Measurements from ENCODE around the gene VPS37B.
A peak's percentile ranks its signal among the peaks of the same experiment; 100 is the strongest.

The VPS37B gene

DNA sequence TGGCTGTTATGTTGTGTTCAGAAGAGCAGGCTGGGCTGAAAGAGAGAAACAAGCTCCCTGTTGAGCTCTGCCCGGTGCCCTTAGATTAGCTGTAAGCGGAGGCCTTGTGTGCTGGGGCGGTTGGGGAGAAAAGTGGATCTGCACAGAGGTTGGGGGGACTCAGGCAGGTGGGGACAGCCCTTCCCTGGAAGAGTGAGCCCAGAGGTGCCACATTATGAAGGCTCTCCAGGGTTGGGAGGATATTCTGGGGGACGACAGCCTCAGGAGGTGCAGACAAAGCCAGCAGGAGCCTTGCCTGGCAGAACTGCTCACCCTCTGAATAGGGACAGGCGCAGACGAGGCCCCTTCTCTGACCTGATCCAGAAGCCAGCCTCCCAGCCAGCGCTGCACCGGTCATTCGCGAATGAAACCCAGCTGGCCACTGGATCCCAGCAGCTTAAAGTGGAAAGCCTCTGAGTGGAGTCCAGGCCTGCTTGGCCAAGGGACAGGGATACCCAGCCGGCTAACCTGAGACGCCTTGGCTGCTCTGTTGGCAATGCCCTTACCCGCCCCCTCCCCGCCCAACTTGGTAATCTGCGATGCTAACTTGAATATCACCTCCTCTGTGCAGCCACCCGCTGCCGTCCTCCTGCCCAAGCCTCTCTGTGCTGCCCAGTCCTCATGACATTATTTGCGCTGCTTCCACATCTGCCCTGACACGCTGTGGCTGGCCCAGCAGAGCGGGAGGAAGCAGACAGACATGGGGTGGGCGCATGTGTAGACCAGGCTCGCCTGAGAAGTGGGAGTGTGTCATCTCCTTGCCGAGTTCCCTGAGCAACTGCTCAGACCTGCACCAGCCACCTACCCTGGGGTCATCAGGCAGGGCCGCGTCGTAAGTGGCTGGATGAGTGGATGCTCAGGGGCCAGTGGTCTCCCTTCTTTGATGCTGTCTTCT, 55.1 kb downstream of the VPS37B start:
- no peak for DNase-seq (ENCODE audit: low read depth, low spot score)

DNA sequence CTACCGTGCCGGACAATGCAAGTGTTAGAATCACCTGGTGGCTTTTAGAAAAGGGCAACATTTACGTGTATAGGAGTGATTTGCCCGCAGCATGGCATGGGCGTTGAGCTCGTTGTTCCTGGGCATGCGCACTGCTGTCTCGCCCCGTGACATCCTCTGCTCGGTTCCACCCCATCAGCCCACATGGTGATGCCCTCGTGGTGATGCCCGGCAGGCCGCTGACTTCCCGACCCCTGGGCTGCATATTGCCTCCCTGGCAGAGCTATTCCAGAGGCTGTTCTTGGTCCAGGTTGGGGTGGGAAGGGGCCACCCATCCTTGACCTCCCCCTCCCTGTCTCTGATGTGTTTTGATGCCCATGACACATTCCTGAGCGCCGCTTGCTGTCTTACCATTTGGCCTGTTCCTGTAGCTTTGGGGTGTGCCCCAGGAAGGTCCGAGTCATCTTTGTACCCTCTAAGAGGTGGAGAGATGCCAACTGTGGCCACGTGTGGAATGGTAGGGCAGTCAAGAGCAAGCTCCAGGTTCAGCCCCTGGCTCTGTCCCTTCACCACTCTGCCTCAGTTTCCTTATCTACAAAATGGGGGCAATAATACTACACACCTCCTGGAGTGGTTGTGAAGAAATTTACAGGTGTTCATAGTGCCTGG, 55.9 kb downstream of the VPS37B start:
- DNase-seq (ENCODE audit: low read depth, low spot score), result no peak

DNA sequence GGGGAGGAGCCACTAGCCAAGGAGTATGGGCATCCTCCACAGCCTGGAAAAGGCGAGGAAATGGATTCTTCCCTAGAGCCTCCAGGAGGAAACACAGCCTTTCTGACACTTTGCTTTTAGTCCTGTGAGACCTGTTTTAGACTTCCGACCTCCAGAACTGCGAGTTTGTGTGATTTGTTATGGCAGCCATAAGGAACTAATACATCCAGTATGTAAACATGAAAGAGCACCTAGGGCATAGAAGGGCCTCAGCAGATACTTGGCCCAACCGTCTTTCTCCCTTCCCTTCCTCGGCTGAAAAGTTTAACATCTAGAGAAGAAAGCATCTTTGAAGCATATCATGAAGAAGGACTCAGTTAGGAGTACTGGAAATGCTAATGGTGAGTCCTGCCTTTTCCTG, 57.1 kb downstream of the VPS37B start:
- DNase-seq (ENCODE audit: low read depth, low spot score), result no peak

DNA sequence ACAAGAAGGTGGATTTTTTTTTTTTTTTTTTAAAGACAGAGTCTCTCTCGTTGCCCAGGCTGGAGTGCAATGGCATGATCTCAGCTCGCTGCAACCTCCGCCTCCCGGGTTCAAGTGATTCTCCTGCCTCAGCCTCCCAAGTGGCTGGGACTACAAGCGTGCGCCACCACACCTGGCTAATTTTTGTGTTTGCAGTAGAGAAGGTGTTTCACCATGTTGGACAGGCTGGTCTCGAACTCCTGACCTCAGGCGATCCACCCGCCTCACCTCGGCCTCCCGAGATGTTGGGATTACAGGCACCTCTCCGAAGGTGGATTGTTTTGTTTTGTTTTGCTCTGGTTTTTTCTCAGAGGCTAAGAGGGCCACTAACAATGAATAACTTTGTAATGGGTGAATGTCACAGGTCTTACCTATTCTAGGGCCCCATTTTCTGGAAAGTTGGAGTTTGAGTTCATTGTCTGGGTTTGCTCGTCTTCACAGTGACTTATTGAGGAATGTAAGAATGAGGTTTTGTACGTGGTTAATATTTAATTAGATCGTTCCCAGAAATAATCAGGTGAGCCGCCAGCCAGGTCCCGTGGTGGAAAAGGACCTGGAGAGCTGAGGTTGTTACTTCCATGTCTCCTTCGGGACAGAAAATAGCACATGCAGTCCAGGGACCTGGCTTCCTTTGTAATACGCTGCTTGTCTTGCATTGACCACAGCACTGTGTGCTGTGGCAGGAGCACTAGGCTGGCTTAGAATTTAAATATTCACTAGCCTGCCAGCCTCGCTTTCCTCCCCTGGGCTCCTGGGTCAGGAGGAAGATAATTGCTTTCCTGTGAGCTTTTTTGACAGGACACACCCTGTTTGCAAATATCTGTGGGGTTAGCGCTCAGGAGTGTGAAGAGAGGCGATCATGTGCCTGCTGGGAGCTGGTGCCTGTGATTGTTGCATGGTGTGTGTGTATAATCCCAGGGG, 58.3 kb downstream of the VPS37B start:
- DNase-seq (ENCODE audit: low read depth, low spot score), result no peak

DNA sequence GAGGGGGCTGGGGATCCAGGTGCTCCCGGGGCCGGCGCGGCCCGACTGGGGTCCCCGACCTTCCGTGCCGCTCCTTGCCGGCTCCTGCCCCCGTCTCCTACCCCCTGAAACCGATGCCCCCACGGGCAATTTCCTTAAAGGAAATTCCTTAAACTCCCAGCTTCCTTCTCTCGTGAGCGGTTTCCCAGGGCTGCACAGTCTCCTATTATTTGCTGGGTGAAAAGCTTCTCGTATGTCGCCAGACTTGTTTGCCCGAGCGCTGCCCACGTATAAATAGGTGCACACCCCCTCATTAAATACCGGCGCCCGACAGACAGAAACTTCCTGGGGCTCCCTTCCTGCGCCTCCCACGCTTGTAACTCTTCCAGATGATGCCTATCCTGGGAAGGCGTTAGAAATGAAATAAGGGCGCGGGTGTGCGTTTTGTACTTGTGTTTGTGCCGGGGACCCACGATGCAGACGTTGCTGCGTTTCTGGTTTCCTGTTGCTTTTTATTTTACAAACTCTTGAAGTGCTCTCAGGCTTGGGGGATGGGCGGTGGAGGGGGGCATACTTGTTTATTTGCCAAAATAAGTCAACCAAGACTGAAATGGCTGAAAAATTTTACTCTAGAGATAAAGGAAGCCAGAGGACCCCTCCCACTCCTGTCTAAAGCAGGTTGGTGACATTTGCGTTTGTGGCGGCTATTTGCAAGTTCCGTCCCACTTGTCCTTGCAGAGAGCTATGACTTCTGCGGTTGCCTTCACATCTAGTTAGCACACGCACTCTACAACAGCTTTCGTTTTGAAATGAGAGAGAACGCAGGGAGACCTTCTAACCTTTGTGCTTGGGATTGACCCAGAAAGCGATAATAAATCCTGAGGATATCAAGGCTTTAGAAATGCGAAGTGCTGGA, 59.6 kb downstream of the VPS37B start:
- DNase-seq (ENCODE audit: low read depth, low spot score), result no peak

DNA sequence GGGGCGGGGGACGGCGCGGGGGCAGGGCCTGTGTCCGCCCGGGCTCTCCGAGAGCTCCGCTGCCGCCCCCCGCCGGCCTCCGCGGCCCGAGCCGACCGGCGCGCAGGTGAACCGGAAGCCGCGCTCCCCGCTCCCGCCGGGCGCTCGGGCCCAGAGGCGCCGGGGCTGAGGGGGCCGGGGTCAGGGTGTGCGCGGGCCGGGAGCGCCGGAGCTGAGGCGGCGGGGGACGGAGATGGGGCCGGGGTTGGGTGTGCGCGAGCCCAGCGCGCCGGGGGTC, 60.2 kb downstream of the VPS37B start:
- DNase-seq (ENCODE audit: low read depth, low spot score), result no peak

DNA sequence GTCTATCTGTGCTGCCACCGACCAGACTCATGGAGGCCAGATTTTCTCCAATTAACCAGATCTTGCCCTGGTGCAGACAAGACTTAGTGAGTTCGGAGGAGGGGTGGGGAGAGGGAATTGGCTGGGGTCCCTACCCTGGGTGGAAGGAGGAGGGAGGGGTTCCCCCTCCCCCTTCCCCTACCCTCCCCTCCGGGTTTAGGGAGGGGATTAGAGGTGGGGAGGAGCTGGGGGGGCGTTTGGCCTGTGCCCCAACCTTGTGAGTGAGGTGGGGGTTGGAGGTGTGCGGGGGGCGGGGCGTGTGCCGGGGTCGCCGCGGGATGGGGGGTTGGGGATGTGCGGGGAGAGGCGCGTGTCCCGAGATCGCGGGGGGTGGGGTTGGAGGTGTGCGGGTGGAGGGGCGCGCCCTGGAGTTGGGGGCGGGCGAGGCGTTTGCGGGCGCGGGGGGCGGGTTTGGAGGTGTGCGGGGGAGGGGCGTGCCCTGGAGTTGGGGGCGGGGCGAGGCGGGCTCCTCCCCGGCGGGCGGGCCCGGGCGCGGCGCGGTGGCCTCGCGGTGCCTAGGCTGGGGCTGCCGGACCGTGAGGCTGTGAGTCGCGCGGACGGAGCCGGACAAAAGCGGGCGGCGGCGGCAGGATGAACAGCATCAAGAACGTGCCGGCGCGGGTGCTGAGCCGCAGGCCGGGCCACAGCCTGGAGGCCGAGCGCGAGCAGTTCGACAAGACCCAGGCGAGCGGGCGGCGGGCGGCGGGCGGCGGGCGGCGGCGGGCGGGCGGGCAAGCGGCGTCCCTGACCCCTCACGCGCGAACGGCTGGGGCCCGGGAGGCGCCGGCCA, 60.8 kb downstream of the VPS37B start, which contains the start of gene HIP1R:
Gene HIP1R (plus strand): TSS at position 537 of the 829 bp plus-strand sequence. CDS start 94 bp downstream, at position 631.
- DNase-seq (ENCODE audit: low read depth, low spot score), result peak; percentile 17

DNA sequence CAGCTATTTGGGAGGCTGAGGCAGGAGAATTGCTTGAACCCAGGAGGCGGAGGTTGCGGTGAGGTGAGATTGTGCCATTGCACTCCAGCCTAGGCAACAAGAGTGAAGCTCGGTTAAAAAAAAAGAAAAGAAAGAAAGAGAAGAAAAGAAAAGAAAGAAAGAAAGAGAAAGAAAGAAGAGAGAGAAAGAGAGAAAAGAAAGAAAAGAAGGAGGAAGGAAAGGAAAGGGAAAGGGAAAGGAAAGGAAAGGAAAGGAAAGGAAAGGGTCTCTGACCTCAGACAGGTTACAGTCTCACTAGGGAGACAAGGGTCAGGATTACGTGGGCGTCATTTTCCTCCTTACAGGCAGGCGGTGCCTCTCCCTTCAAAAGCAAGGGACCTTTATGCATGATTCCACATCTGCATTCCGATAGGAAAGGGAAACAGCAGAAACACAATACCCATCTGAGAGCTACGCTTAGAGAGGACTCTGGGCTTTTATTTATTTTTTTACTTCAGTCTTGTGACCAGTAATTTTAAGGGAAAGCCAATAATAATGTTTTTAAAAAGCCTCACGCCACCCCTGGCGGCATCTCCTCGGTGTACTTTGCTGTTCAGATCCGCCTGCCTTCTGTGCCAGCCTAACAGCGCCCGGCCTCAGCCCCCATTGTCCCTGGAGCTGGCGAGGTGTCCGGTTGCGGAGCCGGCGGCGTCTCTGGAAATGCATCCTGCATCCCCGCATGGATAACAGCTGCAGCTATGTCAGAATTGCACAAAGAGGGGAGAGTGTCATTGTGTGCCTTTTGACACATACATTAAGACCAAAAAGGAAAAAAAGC, 61.6 kb downstream of the VPS37B start:
- peak; percentile 25 for DNase-seq (ENCODE audit: low read depth, low spot score)

DNA sequence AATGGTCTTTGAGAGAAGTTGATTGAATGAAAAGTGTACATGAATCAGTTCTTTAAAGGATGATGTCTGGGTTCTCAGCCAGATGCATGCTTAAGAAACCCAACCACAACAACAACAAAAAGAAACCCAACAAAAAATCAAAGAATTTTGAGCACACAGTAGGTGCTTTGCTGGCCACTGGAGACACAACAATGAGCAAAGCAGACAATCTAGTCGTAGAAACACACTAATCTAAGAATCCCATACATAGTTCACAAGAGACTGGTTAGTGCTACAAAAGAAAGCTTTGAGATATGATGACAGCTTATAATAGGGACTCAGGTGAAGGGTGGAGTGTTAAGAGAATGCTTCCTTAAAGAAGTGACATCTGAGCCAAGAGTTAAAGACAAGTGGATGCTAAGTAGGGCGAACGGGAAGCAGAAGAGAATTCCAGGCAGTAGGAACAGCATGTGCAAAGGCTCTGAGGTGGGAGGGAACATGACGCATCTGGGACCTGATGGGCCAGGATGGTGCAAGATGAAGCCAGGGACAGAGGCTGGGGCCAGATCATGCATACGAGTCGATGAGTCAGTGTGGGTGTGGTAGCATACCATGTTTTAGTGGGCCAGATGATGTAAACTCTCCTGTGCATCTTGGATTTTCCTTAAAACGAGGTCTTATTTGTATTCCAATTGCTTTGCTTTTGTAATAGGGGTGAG, 65.3 kb downstream of the VPS37B start:
- no peak for DNase-seq (ENCODE audit: low read depth, low spot score)

DNA sequence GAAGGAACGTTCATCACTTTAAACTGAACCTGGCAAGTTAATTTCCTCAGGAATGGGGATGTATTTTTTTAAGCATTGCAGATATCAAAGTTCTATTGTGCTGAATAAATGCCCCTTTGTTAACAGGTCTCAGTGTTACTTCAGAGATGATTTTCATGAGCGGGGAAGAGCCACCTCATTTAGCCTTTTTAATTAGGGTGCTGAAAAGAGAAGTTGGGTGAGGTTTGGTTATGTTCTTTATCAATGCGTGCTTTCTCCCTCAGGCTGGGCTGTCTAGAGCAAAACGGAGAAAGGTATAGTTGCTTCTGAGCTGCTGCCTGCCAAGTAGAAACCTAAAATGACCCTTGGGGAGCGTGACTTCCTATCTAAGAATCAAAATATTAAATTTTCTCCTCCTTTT, 68.7 kb downstream of the VPS37B start:
- no peak for DNase-seq (ENCODE audit: low read depth, low spot score)

DNA sequence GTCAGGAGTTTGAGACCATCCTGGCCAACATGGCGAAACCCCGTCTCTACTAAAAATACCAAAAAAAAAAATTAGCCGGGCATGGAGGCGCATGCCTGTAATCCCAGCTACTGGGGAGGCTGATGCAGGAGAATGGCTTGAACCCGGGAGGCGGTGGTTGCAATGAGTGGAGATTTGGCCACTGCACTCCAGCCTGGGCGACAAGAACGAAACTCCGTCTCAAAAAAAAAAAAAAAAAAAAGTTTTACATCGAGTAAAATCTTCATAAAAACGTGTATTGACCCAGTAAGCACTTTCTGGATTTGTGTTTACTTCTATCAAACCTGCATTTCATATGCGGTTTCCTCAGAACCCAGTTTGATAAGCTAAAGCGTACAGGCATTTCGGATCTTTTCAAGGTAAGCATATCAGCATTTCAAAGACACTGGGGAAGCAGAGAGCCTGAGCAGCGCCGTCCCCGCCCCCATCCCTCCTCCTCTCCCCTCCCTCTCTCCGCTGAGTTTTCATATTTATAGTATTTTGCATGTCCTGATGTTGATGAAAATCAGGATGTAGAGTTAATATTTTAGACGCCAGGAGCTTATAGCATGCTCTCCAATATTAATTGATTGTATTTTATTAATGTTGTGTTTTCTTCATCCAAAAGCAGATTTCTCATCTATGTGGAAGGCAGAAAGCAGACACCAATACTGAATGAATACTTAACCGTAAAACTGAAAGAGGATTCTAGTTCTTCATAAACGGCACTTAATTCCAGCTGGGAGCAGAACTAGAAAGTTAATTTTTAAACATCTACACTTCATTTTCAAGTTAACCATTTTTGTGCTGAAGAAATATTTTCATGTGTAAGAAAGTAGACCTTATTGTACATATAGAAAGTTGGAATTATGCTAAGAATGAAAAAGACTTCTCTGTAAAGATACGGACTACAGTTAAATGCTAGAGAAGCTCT, 69.9 kb downstream of the VPS37B start:
- no peak for DNase-seq (ENCODE audit: low read depth, low spot score)

DNA sequence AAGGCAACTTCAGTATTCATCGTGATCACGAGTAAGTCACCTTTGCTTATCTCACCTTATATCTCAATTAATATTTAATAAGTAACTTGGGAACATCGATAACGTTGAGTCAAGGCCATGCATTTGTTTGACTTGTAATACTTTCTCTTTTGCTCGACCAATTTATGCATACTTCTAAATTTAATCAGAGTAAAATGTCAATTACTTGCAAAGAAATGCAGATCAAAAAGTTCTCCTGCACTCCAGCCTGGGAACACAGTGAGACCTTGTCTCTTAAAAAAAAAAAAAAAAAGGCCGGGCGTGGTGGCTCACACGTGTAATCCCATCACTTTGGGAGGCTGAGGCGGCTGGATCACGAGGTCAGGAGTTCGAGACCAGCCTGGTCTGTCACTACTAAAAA, 72.5 kb downstream of the VPS37B start:
- no peak for DNase-seq (ENCODE audit: low read depth, low spot score)

DNA sequence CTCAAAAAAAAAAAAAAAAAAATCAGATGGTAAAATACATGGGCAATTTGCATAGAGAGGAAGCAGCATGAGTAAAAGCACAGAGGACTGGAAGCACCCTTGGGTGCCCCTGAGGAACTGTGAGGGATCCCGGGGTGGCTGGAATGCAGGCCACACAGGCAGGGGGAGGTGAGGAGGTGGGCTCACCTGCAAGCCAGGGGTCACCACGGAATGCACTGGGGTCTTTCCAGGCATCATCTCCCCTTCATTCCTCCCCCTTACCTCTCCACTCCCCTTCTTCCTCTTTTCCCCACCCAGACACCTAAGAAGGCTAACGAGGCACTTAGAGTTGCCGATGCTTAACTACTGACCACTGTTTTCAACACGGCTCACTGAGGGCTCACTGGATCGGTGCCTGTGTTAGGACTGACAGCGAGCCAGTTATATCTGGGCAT, 75.1 kb downstream of the VPS37B start:
- no peak for DNase-seq (ENCODE audit: low read depth, low spot score)

DNA sequence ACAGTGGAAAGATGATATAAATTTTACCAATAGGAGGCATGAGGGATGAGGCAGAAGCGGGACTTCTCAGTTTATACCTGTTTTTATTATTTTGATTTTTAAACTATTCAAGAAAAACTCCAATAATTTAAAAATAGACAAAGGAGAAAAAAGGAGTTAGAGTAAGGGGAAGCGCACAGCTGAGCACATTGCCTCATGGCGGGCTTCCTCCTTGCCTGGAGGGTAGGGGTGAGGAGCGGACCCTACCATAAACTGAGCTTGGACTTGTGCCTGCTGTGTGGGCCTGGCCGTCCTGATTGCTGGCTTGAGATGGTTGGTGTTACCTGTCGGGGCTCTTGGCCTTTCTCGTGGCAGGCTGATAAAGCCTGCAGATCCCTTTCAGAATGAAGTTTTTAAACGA, 75.8 kb downstream of the VPS37B start:
- DNase-seq (ENCODE audit: low read depth, low spot score), result no peak

DNA sequence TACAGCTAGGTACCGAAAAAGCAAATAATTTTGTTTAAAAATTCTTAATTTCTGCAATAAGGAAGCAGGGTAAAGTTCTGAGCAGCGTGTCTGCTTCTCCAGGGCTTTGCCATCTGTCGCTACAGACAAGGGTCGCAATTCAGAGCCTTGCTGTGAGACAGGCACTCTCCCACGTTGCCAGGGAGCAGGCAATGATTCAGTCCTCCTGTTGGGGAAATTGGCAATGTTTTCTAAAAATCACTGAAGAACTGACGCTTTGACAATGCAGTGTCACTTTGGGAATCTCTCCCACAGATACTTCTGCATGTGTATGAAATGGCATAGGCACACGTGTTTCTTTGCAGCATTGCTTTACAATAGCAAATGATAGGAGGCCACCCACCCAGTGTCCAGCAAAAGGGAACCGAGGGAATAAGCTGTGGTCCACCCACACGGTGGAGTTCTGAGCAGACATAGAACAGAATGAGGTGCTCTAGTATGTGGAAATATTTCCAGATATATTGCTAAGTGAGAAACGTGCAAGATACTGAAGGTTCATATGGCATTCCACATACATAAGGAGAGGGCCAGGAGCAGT, 76.6 kb downstream of the VPS37B start:
- DNase-seq (ENCODE audit: low read depth, low spot score), result no peak
